IMR-90 (cell line): ENCODE results near the gene FRY. TPM values are rescaled to one million over a fixed set of nuclear protein-coding genes. Genes with fewer than 3 reads are reported as not detected.

Source experiments
- ATAC-seq: fragments of 200-7000 bp; cut with Tn5 transposase; 2 replicates; pipeline ENCODE4 v1.9.1; 2020; ENCODE audit warnings: low read depth, mild to moderate bottlenecking, moderate library complexity
- BruUV-seq: library from RNA; stranded (reverse); fragments of 400-500 nt; replicated peaks from 2 replicates; lab custom pipeline; 2021; lab: Mats Ljungman, UMichigan
- CTCF ChIA-PET: fragments of 300-600 bp; formaldehyde crosslinking; extraction: SDS; loops from one replicate; lab custom pipeline; 2021; ENCODE audit warnings: antibody characterized with exemption; lab: Yijun Ruan, JAX
- POLR2A ChIA-PET: fragments of 300-600 bp; sonication (Branson Sonifier 250); formaldehyde crosslinking; loops from one replicate; lab custom pipeline; 2022; ENCODE audit warnings: antibody characterized with exemption; ENCODE audit not compliant: unreplicated experiment; lab: Charles Lee
- DNase-seq: peaks from one replicate; pipeline ENCODE4 v3.0.0; 2013
- H2AFZ ChIP-seq: replicated peaks from 2 replicates; pipeline ENCODE3; 2013; ENCODE audit warnings: low read length, mild to moderate bottlenecking; ENCODE audit not compliant: poor library complexity
- H2AK5ac ChIP-seq: 2 replicates; pipeline ENCODE4 v1.6.1; 2013; ENCODE audit warnings: low read depth, low read length, inconsistent platforms
- H2AK9ac ChIP-seq: replicated peaks from 2 replicates; pipeline ENCODE3; 2013; ENCODE audit warnings: mild to moderate bottlenecking, low read depth, low read length, moderate library complexity; ENCODE audit not compliant: poor library complexity
- H2BK120ac ChIP-seq: 2 replicates; pipeline ENCODE4 v1.6.1; 2013; ENCODE audit warnings: low read depth, low read length, inconsistent platforms
- H2BK15ac ChIP-seq: 3 replicates; pipeline ENCODE4 v1.6.1; 2013; ENCODE audit warnings: low read depth, low read length, inconsistent platforms
- H2BK20ac ChIP-seq: 2 replicates; pipeline ENCODE4 v1.6.1; 2013; ENCODE audit warnings: low read depth, mild to moderate bottlenecking, inconsistent platforms, low read length, moderate library complexity
- H2BK5ac ChIP-seq: 2 replicates; pipeline ENCODE4 v1.6.1; 2013; ENCODE audit warnings: mild to moderate bottlenecking, low read depth, low read length, inconsistent platforms; ENCODE audit not compliant: poor library complexity, severe bottlenecking
- H3K14ac ChIP-seq: replicated peaks from 2 replicates; pipeline ENCODE4 v1.6.1; 2013; ENCODE audit warnings: low read depth, low read length, inconsistent platforms
- H3K18ac ChIP-seq: 2 replicates; pipeline ENCODE4 v1.6.1; 2013; ENCODE audit warnings: low read depth, low read length, control low read depth
- H3K23ac ChIP-seq: 2 replicates; pipeline ENCODE4 v1.6.1; 2013; ENCODE audit warnings: low read depth, low read length, inconsistent platforms
- H3K27ac ChIP-seq: 2 replicates; pipeline ENCODE4 v1.5.1; 2013; ENCODE audit warnings: mild to moderate bottlenecking, control low read depth, low read length; ENCODE audit not compliant: insufficient read depth
- H3K27me3 ChIP-seq: 2 replicates; pipeline ENCODE4 v1.6.1; 2013; ENCODE audit warnings: low read length; ENCODE audit not compliant: control insufficient read depth, insufficient read depth
- H3K36me3 ChIP-seq: 2 replicates; pipeline ENCODE4 v1.6.1; 2013; ENCODE audit warnings: low read length, mixed read lengths; ENCODE audit not compliant: control insufficient read depth, insufficient read depth
- H3K4ac ChIP-seq: 2 replicates; pipeline ENCODE4 v1.6.1; 2013; ENCODE audit warnings: low read depth, low read length, inconsistent platforms
- H3K4me1 ChIP-seq: 2 replicates; pipeline ENCODE4 v1.6.1; 2013; ENCODE audit warnings: low read length, mixed read lengths; ENCODE audit not compliant: control insufficient read depth, insufficient read depth
- H3K4me2 ChIP-seq: 2 replicates; pipeline ENCODE4 v1.6.1; 2013; ENCODE audit warnings: low read depth, mild to moderate bottlenecking, control low read depth, low read length, moderate library complexity
- H3K4me3 ChIP-seq: 2 replicates; pipeline ENCODE4 v1.5.1; 2013; ENCODE audit warnings: low read depth, mild to moderate bottlenecking, control low read depth, low read length, moderate library complexity; ENCODE audit not compliant: insufficient read depth
- H3K56ac ChIP-seq: 2 replicates; pipeline ENCODE4 v1.6.1; 2013; ENCODE audit warnings: low read length, inconsistent platforms; ENCODE audit not compliant: insufficient read depth; ENCODE audit errors: extremely low read depth
- H3K79me1 ChIP-seq, 2 experiments: 2 replicates each; pipeline ENCODE4 v1.6.1; 2013; ENCODE audit warnings: low read length in 2 of 2, inconsistent platforms in 1 of 2, low read depth in 1 of 2
- H3K9ac ChIP-seq: 2 replicates; pipeline ENCODE4 v1.6.1; 2013; ENCODE audit warnings: low read depth, low read length, control low read depth
- H3K9me1 ChIP-seq: 2 replicates; pipeline ENCODE4 v1.6.1; 2013; ENCODE audit warnings: low read length, inconsistent platforms; ENCODE audit not compliant: insufficient read depth
- H3K9me3 ChIP-seq: 2 replicates; pipeline ENCODE4 v1.6.1; 2013; ENCODE audit warnings: low read length; ENCODE audit not compliant: control insufficient read depth, insufficient read depth
- H4K20me1 ChIP-seq: 2 replicates; pipeline ENCODE4 v1.6.1; 2013; ENCODE audit warnings: low read length, inconsistent platforms; ENCODE audit not compliant: insufficient read depth
- H4K5ac ChIP-seq: 2 replicates; pipeline ENCODE4 v1.6.1; 2013; ENCODE audit warnings: mild to moderate bottlenecking, low read depth, low read length, control low read depth
- H4K8ac ChIP-seq, 2 experiments: 2 replicates each; pipeline ENCODE4 v1.6.1; 2013; ENCODE audit warnings: low read depth in 2 of 2, low read length in 2 of 2, control low read depth in 1 of 2, inconsistent platforms in 1 of 2
- H4K91ac ChIP-seq: 2 replicates; pipeline ENCODE4 v1.6.1; 2013; ENCODE audit warnings: low read depth, low read length, inconsistent platforms; ENCODE audit not compliant: insufficient read depth
- SMC3 ChIP-seq: fragments of 150-350 bp; IDR thresholded peaks from 2 replicates; pipeline ENCODE4 v1.6.1; 2016; ENCODE audit warnings: low read depth, mild to moderate bottlenecking, antibody characterized with exemption, low read length, moderate library complexity
- WGBS, 2 experiments: methylation state at CpG; one replicate each; pipeline versions ENCODE4 v1.1.5 to v1.1.7; 2013; ENCODE audit warnings: missing lambda C conversion rate in 2 of 2; ENCODE audit not compliant: insufficient read length in 1 of 2; ENCODE audit errors: extremely low coverage in 2 of 2; 5-methylcytosine and 5-hydroxymethylcytosine counted together
- dilution Hi-C: fragments of 300-500 bp; cut with HindIII; formaldehyde crosslinking; loops from one replicate; pipeline ENCODE4 v1.14.3; 2018; ENCODE audit warnings: low sequenced_read_pairs; ENCODE audit not compliant: unreplicated experiment
- in situ Hi-C: fragments of 300-500 bp; cut with MboI; formaldehyde crosslinking; loops from 3 replicates; pipeline ENCODE4 v1.14.3; 2019; ENCODE audit warnings: low sequenced_read_pairs, inconsistent platforms, mixed read lengths
- intact Hi-C: fragments of 100-400 bp; cut with micrococcal nuclease; formaldehyde crosslinking; loops from 2 replicates; pipeline ENCODE4 v1.10.0; 2022
- polyA plus RNA-seq, 3 experiments: library from polyadenylated mRNA; depleted of rRNA; stranded (reverse); fragments of >200 nt; gene quantifications; 2 replicates each; pipeline ENCODE4 v1.2.3, GENCODE V29; 2012; ENCODE audit warnings: low replicate concordance in 1 of 3
- total RNA-seq: library from RNA; depleted of rRNA; stranded (reverse); fragments of >200 nt; gene quantifications from 2 replicates; pipeline ENCODE4 v1.2.3, GENCODE V29; 2012

The FRY gene
- total and polyA plus RNA-seq, 2 of the 4 experiments (the other 2 are of a cell fraction) = 3.0 to 4.8 TPM

GRCh38 chr13:32016119-32016518 is 15.5 kb upstream of the FRY start:
- Histone ChIP-seq H3K27ac (no peak overlapping the region), H4K8ac (no peak overlapping the region), H2BK5ac (no peak overlapping the region), H3K27me3 (peaks cover 1% of the 10 kb centered on the region; the same call in 1 of the 2 replicates), H3K4me3 (no peak overlapping the region), H3K4me1 (0 out of 2 replicates have a peak, but pooled peaks cover 1% of the 10 kb centered on the region), H3K9ac (no peak overlapping the region), H4K5ac (no peak overlapping the region), H3K23ac (no peak overlapping the region), H3K79me1 (no peaks in the 10 kb centered on the region), H2BK20ac (no peak overlapping the region), H3K9me1 (no peaks in the 10 kb centered on the region), H4K91ac (no peak overlapping the region), H3K4ac (no peak overlapping the region), H2BK15ac (no peak overlapping the region), H3K4me2 (no peak overlapping the region), H3K56ac (no peak overlapping the region), H2AK9ac (no peak overlapping the region), H2AFZ (no peak overlapping the region), H2AK5ac (no peak overlapping the region), H4K20me1 (no peaks in the 10 kb centered on the region), H3K14ac (no peak overlapping the region), H2BK120ac (no peak overlapping the region), H3K18ac (no peak overlapping the region), H3K9me3 (no peaks in the 10 kb centered on the region), H3K36me3 (no peaks in the 10 kb centered on the region)
- ChIA-PET CTCF (interaction anchor here (0.6 to 1.3 kb wide), 3 partner anchors 102 to 652 kb away, joined by 3 to 4 read pairs (median 3); no protein-coding TSS in a partner anchor), POLR2A (no interaction called here)
- dilution Hi-C loops (no loop called here), in situ Hi-C loops (no loop called here), intact Hi-C loops (no loop called here)
- ATAC-seq = no peak
- TF ChIP-seq SMC3 = no peak
- BruUV-seq = no TSS peak
- WGBS, 2 experiments = no CpG with 5 or more reads among the region's 2 CpGs
- DNase-seq = no peak
